Measurements from ENCODE around the gene GOT2.
A peak's percentile ranks its signal among the peaks of the same experiment; 100 is the strongest.
"Not testable (repeated sequence)": the region's sequence is repeated elsewhere in the genome, so short reads cannot be mapped to it uniquely, and the experiment has no call there.

Gene GOT2

GRCh38 chr16:58738672-58739296, 4.7 kb upstream of the GOT2 start:
- no peak for TF ChIP-seq CTCF (IDR thresholded peaks at IDR 0.05; ENCODE audit: low read depth, low read length, missing control alignments)
- DNase-seq = no peak
- no peaks in the 10 kb centered on the region for H3K27me3 ChIP-seq (replicated peaks)
- no peak overlapping the region for H3K4me3 ChIP-seq (ENCODE audit: low read depth, low read length)
- no peaks in the 10 kb centered on the region for H3K36me3 ChIP-seq (replicated peaks)
- in situ Hi-C loops (cut with HindIII; ENCODE audit: low pct_ligation_motif_present, low sequenced_read_pairs) = no loop called here
- no peak overlapping the region for H3K27ac ChIP-seq

DNA sequence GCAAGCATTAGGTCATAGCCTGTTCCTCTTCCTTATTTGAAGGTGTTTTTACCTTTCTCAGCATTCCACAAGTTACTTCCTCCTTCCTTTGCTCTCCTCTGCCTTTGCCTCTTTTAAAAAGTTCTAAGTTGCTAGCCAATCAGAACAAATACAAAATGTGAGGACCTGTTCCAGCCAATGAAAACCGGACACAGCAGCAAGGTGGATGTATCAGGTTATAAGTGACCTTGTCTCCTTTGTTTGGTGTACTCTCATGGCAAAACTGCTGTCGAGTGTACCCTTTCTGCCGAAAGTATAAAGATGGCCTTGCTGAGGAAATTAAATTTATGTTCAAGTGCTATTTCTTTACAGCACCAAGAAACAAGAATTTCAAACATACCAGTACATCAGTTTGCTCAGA, 2.2 kb upstream of the GOT2 start:
- H3K4me3 ChIP-seq (ENCODE audit: low read depth, low read length); H3K36me3 ChIP-seq (replicated peaks); H3K27ac ChIP-seq; in situ Hi-C loops (cut with HindIII; ENCODE audit: low pct_ligation_motif_present, low sequenced_read_pairs); DNase-seq; H3K27me3 ChIP-seq (replicated peaks): not testable (repeated sequence)

- DNase-seq = no peak
- H3K27me3 ChIP-seq (replicated peaks) = no peaks in the 10 kb centered on the region
- peak overlapping the region; percentile 57 for H3K27ac ChIP-seq
- no peak for TF ChIP-seq CTCF (IDR thresholded peaks at IDR 0.05; ENCODE audit: low read depth, low read length, missing control alignments)
- in situ Hi-C loops (cut with HindIII; ENCODE audit: low pct_ligation_motif_present, low sequenced_read_pairs) = no loop called here
- peak overlapping the region; percentile 92 for H3K4me3 ChIP-seq (ENCODE audit: low read depth, low read length)
- H3K36me3 ChIP-seq (replicated peaks) = no peaks in the 10 kb centered on the region
These were observed 307 bp upstream of the GOT2 start for GRCh38 chr16:58734459-58734787.

GRCh38 chr16:58733248-58733670, 857 bp downstream of the GOT2 start:
- Histone ChIP-seq H3K27ac (no peak overlapping the region), H3K4me3 (ENCODE audit: low read depth, low read length) (peak overlapping the region; percentile 92), H3K27me3 (replicated peaks) (no peaks in the 10 kb centered on the region), H3K36me3 (replicated peaks) (no peaks in the 10 kb centered on the region)
- in situ Hi-C loops (cut with HindIII; ENCODE audit: low pct_ligation_motif_present, low sequenced_read_pairs) = no loop called here
- no peak for TF ChIP-seq CTCF (IDR thresholded peaks at IDR 0.05; ENCODE audit: low read depth, low read length, missing control alignments)
- no peak for DNase-seq

DNA sequence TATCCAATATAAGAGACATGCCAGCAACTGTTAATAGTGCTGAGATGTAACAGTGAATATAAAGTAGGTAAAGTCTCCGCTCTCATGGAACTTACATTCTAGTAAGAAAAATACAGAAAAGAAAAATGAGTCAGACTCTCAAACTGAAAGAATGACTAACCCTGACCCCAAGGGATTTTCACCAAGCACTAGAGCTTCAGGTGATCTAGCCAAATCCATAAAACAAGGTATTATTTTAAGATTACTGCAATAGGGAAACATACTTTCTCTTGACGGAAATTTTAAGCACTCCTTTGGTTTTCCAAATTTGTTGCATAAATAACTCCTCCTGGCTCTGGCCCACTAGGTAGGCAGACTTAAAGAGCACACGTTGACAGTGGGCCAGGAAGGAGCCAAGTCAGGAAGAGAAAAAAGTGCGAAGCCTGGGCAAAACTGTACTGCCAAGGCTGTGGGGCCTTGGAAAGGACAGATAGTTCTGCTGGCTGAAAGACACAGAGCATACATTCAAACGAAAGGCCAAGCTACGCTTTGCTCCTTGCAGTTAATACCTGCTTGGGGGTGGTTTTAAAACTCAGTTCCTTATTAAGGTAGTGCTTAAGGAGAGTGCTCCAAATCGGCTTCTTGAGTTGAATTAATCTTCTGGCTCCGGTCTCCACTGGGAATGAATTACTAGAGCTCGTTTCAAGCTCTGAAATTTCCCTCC, 1.4 kb downstream of the GOT2 start:
- H3K4me3 ChIP-seq (ENCODE audit: low read depth, low read length) = peak overlapping the region; percentile 92
- peak; percentile 22 for DNase-seq
- H3K27ac ChIP-seq = no peak overlapping the region
- TF ChIP-seq CTCF (IDR thresholded peaks at IDR 0.05; ENCODE audit: low read depth, low read length, missing control alignments) = no peak
- in situ Hi-C loops (cut with HindIII; ENCODE audit: low pct_ligation_motif_present, low sequenced_read_pairs) = no loop called here
- no peaks in the 10 kb centered on the region for H3K36me3 ChIP-seq (replicated peaks)
- H3K27me3 ChIP-seq (replicated peaks) = no peaks in the 10 kb centered on the region

GRCh38 chr16:58730724-58731370, 3.3 kb downstream of the GOT2 start:
- no peak for DNase-seq
- no peak for TF ChIP-seq CTCF (IDR thresholded peaks at IDR 0.05; ENCODE audit: low read depth, low read length, missing control alignments)
- H3K27ac ChIP-seq = no peak overlapping the region
- H3K27me3 ChIP-seq (replicated peaks) = no peaks in the 10 kb centered on the region
- no peak overlapping the region for H3K4me3 ChIP-seq (ENCODE audit: low read depth, low read length)
- no peaks in the 10 kb centered on the region for H3K36me3 ChIP-seq (replicated peaks)
- in situ Hi-C loops (cut with HindIII; ENCODE audit: low pct_ligation_motif_present, low sequenced_read_pairs) = no loop called here
